ENCODE results near the gene LRRC63.
"Not testable (repeated sequence)": the region's sequence is repeated elsewhere in the genome, so short reads cannot be mapped to it uniquely, and the experiment has no call there.

Gene LRRC63

DNA sequence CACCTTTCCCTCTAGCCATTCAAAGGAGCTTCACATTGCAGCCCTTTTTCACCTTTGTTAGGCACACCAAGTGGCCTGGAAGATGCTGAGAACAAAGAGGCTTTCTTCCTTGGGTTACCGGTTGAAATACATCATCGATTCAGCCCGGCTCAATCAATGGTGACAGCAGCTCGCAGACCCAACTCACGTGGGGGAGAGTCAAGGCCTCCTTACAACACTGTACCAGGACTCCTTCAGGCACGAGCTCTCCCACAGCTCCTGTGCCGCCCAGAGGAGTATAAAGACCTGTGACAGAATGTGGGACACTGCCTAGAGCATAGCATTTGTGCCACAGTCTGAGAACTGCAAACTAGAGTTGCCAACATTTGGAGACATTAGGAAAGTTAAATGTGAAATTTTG, 3.9 kb upstream of the LRRC63 start:
- no peaks in the 10 kb centered on the region for H3K9me3 ChIP-seq (ENCODE audit: control insufficient read depth in 1 of 2, low read length in 2 of 2)
- no peak overlapping the region for H3K4me3 ChIP-seq (ENCODE audit: low read depth in 1 of 2, low read length in 2 of 2)
- H3K36me3 ChIP-seq (ENCODE audit: control insufficient read depth in 1 of 2, insufficient read depth in 2 of 2, low read length in 2 of 2), result no peaks in the 10 kb centered on the region
- H3K27ac ChIP-seq (ENCODE audit: low read length), result no peak overlapping the region
- no peaks in the 10 kb centered on the region for H3K27me3 ChIP-seq (ENCODE audit: low read depth, low read length)
- H3K4me1 ChIP-seq (ENCODE audit: control insufficient read depth in 1 of 2, insufficient read depth in 2 of 2, low read length in 2 of 2), result peaks cover 4 to 7% of the 10 kb centered on the region in 2 donors

DNA sequence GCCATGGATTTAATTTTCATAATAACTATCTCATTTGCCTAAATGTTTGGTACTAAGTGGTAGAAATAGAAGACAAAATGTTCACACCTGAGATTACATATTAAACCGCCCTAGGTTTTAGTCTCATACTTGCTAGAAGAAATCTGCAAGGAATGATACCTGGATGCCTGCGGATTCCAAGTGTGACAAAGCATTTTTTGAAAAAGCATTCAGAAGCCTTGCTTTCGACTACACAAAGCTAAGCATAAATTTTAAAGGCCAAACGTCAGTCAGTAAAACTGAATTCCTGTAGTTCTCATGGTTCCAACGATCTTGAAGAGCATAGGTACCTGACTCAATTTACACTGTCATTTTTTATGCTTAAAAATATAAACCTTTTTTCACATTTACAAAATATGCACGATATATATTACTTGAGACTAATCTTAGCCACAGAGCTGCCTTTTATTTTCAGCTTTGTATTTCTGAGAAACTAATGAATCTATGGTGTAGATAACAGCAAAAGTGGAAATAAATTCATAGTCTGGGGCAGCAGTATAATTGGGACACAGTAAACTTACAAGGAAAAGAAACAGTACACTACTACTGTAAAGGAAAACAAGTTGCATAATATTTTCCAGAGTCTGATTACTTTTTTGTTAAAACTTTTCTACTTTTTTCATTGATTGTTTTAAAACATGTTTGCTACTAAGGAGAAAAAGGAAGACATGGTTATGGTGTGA, 1.2 kb upstream of the LRRC63 start:
- Histone ChIP-seq H3K4me1 (ENCODE audit: control insufficient read depth in 1 of 2, insufficient read depth in 2 of 2, low read length in 2 of 2) (peaks cover 4 to 7% of the 10 kb centered on the region in 2 donors), H3K27me3 (ENCODE audit: low read depth, low read length) (no peaks in the 10 kb centered on the region), H3K36me3 (ENCODE audit: control insufficient read depth in 1 of 2, insufficient read depth in 2 of 2, low read length in 2 of 2) (no peaks in the 10 kb centered on the region), H3K9me3 (ENCODE audit: control insufficient read depth in 1 of 2, low read length in 2 of 2) (peaks cover 0 to 3% of the 10 kb centered on the region in 2 donors), H3K27ac (ENCODE audit: low read length) (no peak overlapping the region), H3K4me3 (ENCODE audit: low read depth in 1 of 2, low read length in 2 of 2) (peak overlapping the region in 1 of 2 donors; percentile 82)

DNA sequence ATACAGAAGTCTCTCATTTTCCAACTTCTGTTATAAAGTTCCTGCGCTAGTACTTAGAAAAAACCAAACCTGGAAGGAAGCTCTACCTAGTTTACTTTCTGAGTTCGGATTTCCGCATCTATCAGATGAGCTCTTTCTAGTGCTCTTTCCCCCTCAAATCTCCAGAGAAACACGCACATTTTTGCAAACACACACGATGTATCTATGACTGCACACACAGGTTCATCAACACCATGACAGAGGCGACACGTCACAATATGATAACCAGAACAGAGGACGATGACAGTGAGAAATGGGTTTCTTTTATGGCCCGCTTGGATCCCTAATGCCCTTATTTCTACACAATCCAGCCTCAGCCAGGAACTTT, 629 bp upstream of the LRRC63 start:
- Histone ChIP-seq H3K4me3 (ENCODE audit: low read depth in 1 of 2, low read length in 2 of 2) (peak overlapping the region; percentile 75 to 82), H3K36me3 (ENCODE audit: control insufficient read depth in 1 of 2, insufficient read depth in 2 of 2, low read length in 2 of 2) (no peaks in the 10 kb centered on the region), H3K9me3 (ENCODE audit: control insufficient read depth in 1 of 2, low read length in 2 of 2) (peaks cover 0 to 3% of the 10 kb centered on the region in 2 donors), H3K27me3 (ENCODE audit: low read depth, low read length) (no peaks in the 10 kb centered on the region), H3K4me1 (ENCODE audit: control insufficient read depth in 1 of 2, insufficient read depth in 2 of 2, low read length in 2 of 2) (peaks cover 4 to 7% of the 10 kb centered on the region in 2 donors), H3K27ac (ENCODE audit: low read length) (no peak overlapping the region)

DNA sequence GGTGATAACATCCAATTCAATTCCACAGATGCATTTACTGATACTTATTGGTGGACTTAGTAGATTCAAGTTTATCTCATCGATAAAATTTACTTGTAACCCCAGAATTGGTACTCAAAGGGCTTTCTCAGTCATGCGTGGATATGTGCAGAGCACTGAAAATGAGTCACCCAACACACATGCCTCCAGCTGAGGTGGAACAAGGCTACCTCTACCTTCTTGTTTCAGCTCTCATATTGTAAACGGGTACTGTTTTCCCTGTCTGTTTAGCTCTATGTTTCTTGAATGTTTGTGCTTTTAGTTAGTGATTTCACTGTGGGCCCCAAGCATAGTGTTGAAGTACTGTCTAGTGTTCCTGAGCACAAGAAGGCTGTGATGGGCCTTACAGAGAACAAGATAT, 1.5 kb downstream of the LRRC63 start:
- Histone ChIP-seq H3K4me1 (ENCODE audit: control insufficient read depth in 1 of 2, insufficient read depth in 2 of 2, low read length in 2 of 2) (peaks cover 4 to 7% of the 10 kb centered on the region in 2 donors), H3K27me3 (ENCODE audit: low read depth, low read length) (no peaks in the 10 kb centered on the region), H3K27ac (ENCODE audit: low read length) (no peak overlapping the region), H3K36me3 (ENCODE audit: control insufficient read depth in 1 of 2, insufficient read depth in 2 of 2, low read length in 2 of 2) (no peaks in the 10 kb centered on the region), H3K9me3 (ENCODE audit: control insufficient read depth in 1 of 2, low read length in 2 of 2) (peaks cover 0 to 3% of the 10 kb centered on the region in 2 donors), H3K4me3 (ENCODE audit: low read depth in 1 of 2, low read length in 2 of 2) (no peak overlapping the region)

DNA sequence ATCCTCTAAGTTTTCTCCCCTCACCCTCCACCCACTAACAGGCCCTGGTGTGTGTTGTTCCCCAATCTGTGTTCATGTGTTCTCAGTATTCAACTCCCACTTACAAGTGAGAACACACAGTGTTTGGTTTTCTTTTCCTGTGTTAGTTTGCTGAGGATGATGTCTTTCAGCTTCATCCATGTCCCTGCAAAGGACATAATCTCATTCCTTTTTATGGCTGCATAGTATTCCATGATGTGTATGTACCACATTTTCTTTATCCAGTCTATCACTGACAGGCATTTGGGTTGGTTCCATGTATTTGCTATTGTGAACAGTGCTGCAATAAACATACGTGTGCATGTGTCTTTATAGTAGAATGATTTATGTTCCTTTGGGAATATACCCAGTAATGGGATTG, 3.0 kb downstream of the LRRC63 start:
- not testable (repeated sequence) for H3K9me3 ChIP-seq (ENCODE audit: control insufficient read depth in 1 of 2, low read length in 2 of 2); H3K27ac ChIP-seq (ENCODE audit: low read length); H3K27me3 ChIP-seq (ENCODE audit: low read depth, low read length); H3K36me3 ChIP-seq (ENCODE audit: control insufficient read depth in 1 of 2, insufficient read depth in 2 of 2, low read length in 2 of 2); H3K4me3 ChIP-seq (ENCODE audit: low read depth in 1 of 2, low read length in 2 of 2); H3K4me1 ChIP-seq (ENCODE audit: control insufficient read depth in 1 of 2, insufficient read depth in 2 of 2, low read length in 2 of 2)

DNA sequence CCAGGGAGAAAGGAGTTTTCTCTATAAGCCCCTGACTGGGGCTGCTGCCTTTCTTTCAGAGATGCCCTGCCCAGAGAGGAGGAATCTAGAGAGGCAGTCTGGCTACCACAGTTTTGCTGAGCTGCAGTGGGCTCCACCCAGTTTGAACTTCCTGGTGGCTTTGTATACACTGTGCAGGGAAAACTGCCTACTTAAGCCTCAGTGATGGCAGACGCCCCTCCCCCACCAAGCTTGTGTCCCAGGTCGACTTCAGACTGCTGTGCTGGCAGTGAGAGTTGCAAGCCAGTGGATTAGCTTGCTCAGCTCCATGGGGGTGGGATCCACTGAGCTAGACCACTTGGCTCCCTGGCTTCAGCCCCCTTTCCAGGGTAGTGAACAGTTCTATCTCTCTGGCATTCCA, 8.5 kb downstream of the LRRC63 start:
- not testable (repeated sequence) for H3K27me3 ChIP-seq (ENCODE audit: low read depth, low read length); H3K4me3 ChIP-seq (ENCODE audit: low read depth in 1 of 2, low read length in 2 of 2); H3K4me1 ChIP-seq (ENCODE audit: control insufficient read depth in 1 of 2, insufficient read depth in 2 of 2, low read length in 2 of 2); H3K27ac ChIP-seq (ENCODE audit: low read length); H3K36me3 ChIP-seq (ENCODE audit: control insufficient read depth in 1 of 2, insufficient read depth in 2 of 2, low read length in 2 of 2); H3K9me3 ChIP-seq (ENCODE audit: control insufficient read depth in 1 of 2, low read length in 2 of 2)

DNA sequence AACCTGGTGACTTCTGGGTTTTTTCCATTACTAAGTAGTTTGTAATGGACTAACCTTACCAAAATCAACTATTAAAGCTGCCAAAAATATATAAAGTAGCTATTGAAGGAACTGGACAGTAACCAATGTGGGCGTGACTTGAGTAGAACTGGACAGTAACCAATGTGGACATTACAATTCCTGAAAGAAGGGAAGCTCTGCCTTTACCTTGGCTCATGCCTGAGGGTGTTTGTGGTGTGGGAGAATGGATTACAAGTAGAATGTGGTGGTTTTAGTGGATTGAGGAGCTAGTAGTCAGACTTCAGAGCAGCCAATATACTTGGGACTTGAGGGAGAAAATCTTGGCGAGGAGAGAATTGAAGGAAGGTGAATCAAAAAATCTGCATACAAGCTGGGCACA, 17.5 kb downstream of the LRRC63 start:
- Histone ChIP-seq H3K27me3 (ENCODE audit: low read depth, low read length) (no peaks in the 10 kb centered on the region), H3K4me1 (ENCODE audit: control insufficient read depth in 1 of 2, insufficient read depth in 2 of 2, low read length in 2 of 2) (no peaks in the 10 kb centered on the region), H3K4me3 (ENCODE audit: low read depth in 1 of 2, low read length in 2 of 2) (no peak overlapping the region), H3K36me3 (ENCODE audit: control insufficient read depth in 1 of 2, insufficient read depth in 2 of 2, low read length in 2 of 2) (no peaks in the 10 kb centered on the region), H3K27ac (ENCODE audit: low read length) (no peak overlapping the region), H3K9me3 (ENCODE audit: control insufficient read depth in 1 of 2, low read length in 2 of 2) (peaks cover 8 to 14% of the 10 kb centered on the region in 2 donors)

DNA sequence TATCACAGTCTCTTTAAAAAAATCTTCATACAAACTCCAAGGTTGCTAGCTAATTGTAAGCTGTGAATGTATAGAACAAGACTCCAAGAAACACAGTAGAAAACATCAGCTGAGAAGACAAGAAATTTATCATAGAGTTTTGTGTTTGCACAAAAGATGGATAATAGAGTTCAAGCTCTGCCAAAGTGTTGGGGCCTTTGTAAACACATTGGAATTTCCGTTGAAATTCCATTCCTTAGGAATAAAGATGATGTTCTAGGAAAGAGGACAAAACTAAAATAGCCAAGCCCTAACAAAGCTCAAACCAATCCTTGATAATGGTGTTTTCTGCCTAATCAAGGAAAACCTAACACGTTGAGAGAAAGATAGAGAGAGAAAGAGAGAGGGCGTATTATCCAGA, 20.6 kb downstream of the LRRC63 start:
- Histone ChIP-seq H3K36me3 (ENCODE audit: control insufficient read depth in 1 of 2, insufficient read depth in 2 of 2, low read length in 2 of 2) (no peaks in the 10 kb centered on the region), H3K9me3 (ENCODE audit: control insufficient read depth in 1 of 2, low read length in 2 of 2) (peaks cover 9 to 15% of the 10 kb centered on the region in 2 donors), H3K27ac (ENCODE audit: low read length) (no peak overlapping the region), H3K4me3 (ENCODE audit: low read depth in 1 of 2, low read length in 2 of 2) (no peak overlapping the region), H3K27me3 (ENCODE audit: low read depth, low read length) (no peaks in the 10 kb centered on the region), H3K4me1 (ENCODE audit: control insufficient read depth in 1 of 2, insufficient read depth in 2 of 2, low read length in 2 of 2) (no peaks in the 10 kb centered on the region)

DNA sequence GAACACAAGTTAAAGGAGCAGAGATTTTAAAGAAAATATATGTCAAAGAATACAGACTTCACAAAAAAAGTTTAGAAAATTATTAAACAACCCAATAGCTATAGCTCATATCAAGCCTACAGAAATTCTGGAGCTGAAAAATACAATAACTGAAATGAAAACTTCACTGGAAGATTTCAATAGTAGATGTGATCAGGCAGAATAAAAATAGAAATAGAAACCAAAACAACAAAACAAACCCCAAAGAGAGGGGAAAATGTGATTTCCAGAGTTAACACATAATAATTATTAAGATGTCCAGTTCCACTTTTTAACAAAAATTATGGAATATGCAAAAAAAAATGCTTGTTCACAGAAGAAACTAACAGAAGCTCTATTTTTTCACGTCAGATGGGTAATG, 23.6 kb downstream of the LRRC63 start:
- Histone ChIP-seq H3K4me3 (ENCODE audit: low read depth in 1 of 2, low read length in 2 of 2) (no peak overlapping the region), H3K27me3 (ENCODE audit: low read depth, low read length) (no peaks in the 10 kb centered on the region), H3K27ac (ENCODE audit: low read length) (no peak overlapping the region), H3K9me3 (ENCODE audit: control insufficient read depth in 1 of 2, low read length in 2 of 2) (peaks cover 5 to 9% of the 10 kb centered on the region in 2 donors), H3K36me3 (ENCODE audit: control insufficient read depth in 1 of 2, insufficient read depth in 2 of 2, low read length in 2 of 2) (no peaks in the 10 kb centered on the region), H3K4me1 (ENCODE audit: control insufficient read depth in 1 of 2, insufficient read depth in 2 of 2, low read length in 2 of 2) (no peaks in the 10 kb centered on the region)

DNA sequence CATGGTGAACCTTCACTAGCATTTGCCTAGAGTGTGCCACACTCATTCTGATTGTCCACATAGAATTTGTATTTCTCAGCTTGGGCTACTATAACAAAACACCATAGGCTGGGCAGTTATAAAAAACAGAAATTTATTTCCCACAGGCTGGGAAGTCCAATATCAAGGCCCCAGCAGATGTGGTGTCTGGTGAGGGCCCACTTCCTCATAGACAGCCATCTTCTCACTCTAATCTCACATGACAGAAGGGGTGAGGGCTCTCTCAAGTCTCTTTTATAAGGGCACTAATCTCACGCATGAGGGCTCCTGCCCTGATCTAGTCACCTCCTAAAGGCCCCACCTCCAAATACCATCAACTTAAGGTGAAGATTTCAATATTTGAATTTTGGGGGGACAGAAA, 53.6 kb downstream of the LRRC63 start:
- H3K27me3 ChIP-seq (ENCODE audit: low read depth, low read length), result no peaks in the 10 kb centered on the region
- H3K36me3 ChIP-seq (ENCODE audit: control insufficient read depth in 1 of 2, insufficient read depth in 2 of 2, low read length in 2 of 2), result no peaks in the 10 kb centered on the region
- H3K27ac ChIP-seq (ENCODE audit: low read length), result no peak overlapping the region
- no peak overlapping the region for H3K4me3 ChIP-seq (ENCODE audit: low read depth in 1 of 2, low read length in 2 of 2)
- H3K9me3 ChIP-seq (ENCODE audit: control insufficient read depth in 1 of 2, low read length in 2 of 2), result no peaks in the 10 kb centered on the region
- H3K4me1 ChIP-seq (ENCODE audit: control insufficient read depth in 1 of 2, insufficient read depth in 2 of 2, low read length in 2 of 2), result no peaks in the 10 kb centered on the region

DNA sequence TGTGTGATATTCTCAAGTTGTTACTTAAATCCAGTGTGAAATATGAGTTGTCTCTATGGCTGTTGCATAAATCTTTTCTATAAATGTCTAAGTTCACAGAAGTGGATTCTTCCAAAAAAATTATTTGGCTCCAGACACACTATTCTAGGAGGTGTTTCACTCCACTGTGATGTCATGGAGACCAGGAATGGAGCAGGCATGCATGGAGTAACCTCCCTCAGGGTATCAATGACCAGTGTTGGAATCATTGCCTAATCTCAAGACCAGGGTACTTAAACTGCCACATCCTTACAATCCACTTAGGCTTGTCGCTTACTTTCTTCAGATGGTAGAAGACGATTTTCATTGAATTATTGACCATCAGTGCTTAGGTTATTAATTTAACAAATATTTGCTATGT, 55.4 kb downstream of the LRRC63 start:
- H3K36me3 ChIP-seq (ENCODE audit: control insufficient read depth in 1 of 2, insufficient read depth in 2 of 2, low read length in 2 of 2), result no peaks in the 10 kb centered on the region
- H3K27me3 ChIP-seq (ENCODE audit: low read depth, low read length), result no peaks in the 10 kb centered on the region
- H3K4me3 ChIP-seq (ENCODE audit: low read depth in 1 of 2, low read length in 2 of 2), result no peak overlapping the region
- no peaks in the 10 kb centered on the region for H3K9me3 ChIP-seq (ENCODE audit: control insufficient read depth in 1 of 2, low read length in 2 of 2)
- no peaks in the 10 kb centered on the region for H3K4me1 ChIP-seq (ENCODE audit: control insufficient read depth in 1 of 2, insufficient read depth in 2 of 2, low read length in 2 of 2)
- no peak overlapping the region for H3K27ac ChIP-seq (ENCODE audit: low read length)

DNA sequence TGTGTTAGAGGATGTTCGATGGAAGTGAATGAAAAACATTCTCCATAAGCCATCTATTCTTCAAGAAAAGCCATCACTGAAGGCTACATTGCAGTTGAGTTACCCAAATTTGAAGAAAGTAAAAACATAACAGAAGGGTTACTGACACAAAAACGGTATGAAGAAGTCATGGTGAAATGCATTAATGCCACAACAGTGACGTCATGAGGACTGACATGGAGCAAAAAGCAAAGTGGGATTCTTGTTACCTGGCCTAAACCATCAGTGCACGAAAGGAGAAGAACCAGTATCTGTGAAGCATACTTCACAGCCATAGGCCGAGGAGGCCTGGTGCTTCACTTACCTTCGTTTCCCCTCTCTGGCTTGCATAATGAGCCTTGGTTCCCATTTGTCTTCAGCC, 58.7 kb downstream of the LRRC63 start:
- no peak overlapping the region for H3K27ac ChIP-seq (ENCODE audit: low read length)
- H3K36me3 ChIP-seq (ENCODE audit: control insufficient read depth in 1 of 2, insufficient read depth in 2 of 2, low read length in 2 of 2), result no peaks in the 10 kb centered on the region
- H3K4me3 ChIP-seq (ENCODE audit: low read depth in 1 of 2, low read length in 2 of 2), result no peak overlapping the region

More for the DNA sequence above, 58.7 kb downstream of the LRRC63 start:
- Histone ChIP-seq H3K4me1 (ENCODE audit: control insufficient read depth in 1 of 2, insufficient read depth in 2 of 2, low read length in 2 of 2) (no peaks in the 10 kb centered on the region), H3K9me3 (ENCODE audit: control insufficient read depth in 1 of 2, low read length in 2 of 2) (no peaks in the 10 kb centered on the region), H3K27me3 (ENCODE audit: low read depth, low read length) (no peaks in the 10 kb centered on the region)
